Measurements from ENCODE around the gene FHOD3.

FHOD3 gene

GRCh38 chr18:36522509-36522908, 225.0 kb downstream of the FHOD3 start:
- DNase-seq (ENCODE audit: low read depth) = no peak

- no peak for DNase-seq (ENCODE audit: low read depth)
Observed at GRCh38 chr18:36525913-36526312, 228.4 kb downstream of the FHOD3 start.

DNA sequence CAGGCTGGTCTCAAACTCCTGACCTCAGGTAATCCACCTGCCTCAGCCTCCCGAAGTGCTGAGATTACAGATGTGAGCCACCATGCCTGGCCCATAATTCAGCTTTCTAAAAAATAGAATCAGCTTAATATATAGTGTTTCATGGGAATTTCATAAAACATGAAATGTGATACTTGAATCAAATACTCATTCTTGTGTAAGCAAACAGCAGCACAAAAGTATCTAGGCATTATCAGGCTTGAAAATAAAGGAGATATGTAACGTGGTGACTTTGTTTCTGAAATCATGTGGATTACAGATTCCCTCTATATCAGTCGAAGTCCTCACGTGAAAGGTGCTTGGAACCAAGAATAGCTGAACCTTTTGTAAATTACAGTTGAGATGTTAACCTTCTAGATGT, 229.1 kb downstream of the FHOD3 start:
- DNase-seq (ENCODE audit: low read depth) = no peak

GRCh38 chr18:36527051-36527450, 229.5 kb downstream of the FHOD3 start:
- DNase-seq (ENCODE audit: low read depth) = no peak

GRCh38 chr18:36527740-36528455, 230.4 kb downstream of the FHOD3 start:
- no peak for DNase-seq (ENCODE audit: low read depth)

DNA sequence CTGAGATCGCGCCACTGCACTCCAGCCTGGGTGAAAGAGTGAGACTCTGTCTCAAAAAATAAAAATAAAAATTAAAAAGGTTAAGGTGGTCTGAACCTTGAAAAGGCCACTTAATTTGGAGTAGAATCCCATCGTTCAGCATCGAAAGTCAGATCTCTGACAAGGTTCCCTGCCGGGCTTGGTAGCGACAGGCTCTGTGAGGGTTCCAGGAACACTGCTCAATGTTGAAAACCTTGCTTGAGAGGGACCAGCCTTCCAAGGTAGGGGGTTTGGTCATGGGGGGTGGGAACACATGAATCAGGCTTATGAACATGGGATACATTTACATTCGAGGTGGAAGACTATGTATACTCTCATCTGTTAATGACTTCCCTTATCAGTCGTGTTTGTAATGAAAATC, 232.2 kb downstream of the FHOD3 start:
- no peak for DNase-seq (ENCODE audit: low read depth)

GRCh38 chr18:36530676-36531405, 233.3 kb downstream of the FHOD3 start:
- DNase-seq (ENCODE audit: low read depth) = no peak

DNA sequence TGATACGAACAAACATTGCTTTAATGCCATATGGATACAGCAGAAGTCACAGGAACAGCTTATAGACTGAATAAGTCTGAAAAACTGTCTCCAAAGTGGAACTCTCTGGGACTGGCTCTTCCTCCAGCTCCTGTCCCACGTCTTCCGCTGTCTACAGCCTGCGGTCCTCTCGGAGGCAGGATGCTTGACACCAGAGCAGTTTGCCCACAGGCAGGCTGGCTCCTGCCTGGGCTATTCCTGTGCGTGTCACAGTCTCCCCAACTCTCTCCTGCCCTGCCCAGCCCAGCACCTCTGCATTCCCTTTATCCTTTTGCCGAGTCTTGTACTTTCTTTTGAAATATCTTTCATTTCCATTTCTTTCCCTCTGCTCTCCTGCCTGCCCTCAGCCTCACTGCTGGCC, 234.1 kb downstream of the FHOD3 start:
- no peak for DNase-seq (ENCODE audit: low read depth)

GRCh38 chr18:36532394-36532793, 234.9 kb downstream of the FHOD3 start:
- no peak for DNase-seq (ENCODE audit: low read depth)

DNA sequence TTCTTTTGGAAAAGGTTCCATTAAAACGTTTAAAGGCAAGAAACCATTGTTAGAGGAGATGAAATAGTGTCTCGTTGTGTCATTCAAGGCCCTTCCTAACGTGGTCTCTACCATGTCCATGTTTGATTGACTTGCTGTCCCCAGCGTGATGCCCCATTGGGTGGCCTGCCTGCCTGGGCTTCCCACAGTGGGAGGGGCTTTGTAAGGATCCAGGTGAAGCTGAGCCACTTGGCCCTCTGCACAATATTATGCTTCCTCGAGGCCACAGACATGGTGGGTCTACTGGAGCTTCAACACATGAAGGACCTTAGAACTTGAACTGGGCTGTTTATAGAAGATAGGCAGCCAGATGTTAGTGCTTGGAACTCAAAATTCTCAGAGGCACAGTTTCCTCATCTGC, 235.3 kb downstream of the FHOD3 start:
- DNase-seq (ENCODE audit: low read depth) = no peak

GRCh38 chr18:36533446-36534153, 236.1 kb downstream of the FHOD3 start:
- DNase-seq (ENCODE audit: low read depth) = no peak

DNA sequence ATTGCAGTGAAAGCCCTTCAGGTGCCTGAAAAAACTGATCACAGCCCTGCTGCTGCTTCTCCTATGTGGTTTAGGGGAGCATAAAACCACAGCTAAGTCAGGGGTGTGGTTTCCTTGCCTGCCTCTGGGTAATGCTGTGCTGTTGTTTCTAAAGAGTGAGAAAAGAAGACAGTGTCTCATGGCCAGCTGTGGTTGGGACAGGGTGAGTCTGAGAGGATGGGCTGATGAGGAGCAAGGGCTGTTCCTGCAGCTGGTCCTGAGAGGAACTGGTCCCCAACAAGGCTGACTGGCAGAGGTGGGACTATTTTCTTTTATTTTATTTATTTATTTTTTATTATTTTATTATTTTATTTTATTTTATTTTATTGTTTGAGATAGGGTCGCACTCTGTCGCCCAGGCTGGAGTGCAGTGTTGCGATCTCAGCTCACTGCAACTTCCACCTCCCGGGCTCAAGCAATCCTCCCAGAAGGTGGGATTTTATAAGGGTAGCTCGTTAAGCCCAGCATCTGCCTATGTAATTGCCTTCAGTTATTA, 236.7 kb downstream of the FHOD3 start:
- DNase-seq (ENCODE audit: low read depth) = no peak

- DNase-seq (ENCODE audit: low read depth) = no peak
Observed at GRCh38 chr18:36535202-36535935, 237.9 kb downstream of the FHOD3 start.

DNA sequence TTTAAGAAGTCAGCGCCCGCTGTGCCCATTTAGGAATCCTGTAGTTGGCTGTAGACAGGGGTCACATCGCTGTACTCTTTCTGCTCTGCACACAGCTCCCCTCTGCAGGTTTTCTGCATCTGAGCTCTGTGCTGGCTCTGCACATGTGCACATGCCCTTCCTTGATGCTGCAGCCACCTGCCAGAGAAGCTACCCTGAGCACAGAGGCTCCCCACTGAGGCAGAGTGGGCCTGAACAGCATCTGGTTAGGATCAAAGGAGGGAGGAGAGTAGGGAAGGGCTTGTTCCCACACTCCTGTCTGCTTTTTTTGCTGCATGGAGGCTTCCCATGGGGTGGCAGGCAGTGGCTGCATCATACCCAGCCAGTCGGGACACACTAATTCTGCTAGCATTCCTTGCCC, 238.9 kb downstream of the FHOD3 start:
- no peak for DNase-seq (ENCODE audit: low read depth)

DNA sequence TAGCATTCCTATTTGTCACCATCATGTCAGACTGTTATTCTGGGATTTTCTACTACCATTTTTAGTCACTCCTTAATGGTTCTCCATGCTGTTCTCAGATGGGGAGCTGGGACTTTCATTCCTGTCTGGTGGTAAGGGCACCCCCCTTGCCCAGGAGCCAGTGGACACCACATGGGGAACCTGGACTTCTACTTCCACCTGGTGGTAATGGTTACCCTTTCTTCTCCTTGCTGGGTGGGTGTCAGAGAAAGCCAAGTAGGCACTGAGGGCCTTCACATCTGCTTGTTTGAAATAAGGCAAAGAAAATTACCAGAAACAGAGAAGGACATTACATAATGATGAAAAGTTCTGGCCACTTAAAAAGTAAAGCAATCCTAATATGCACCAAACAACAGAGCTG, 239.8 kb downstream of the FHOD3 start:
- no peak for DNase-seq (ENCODE audit: low read depth)

DNA sequence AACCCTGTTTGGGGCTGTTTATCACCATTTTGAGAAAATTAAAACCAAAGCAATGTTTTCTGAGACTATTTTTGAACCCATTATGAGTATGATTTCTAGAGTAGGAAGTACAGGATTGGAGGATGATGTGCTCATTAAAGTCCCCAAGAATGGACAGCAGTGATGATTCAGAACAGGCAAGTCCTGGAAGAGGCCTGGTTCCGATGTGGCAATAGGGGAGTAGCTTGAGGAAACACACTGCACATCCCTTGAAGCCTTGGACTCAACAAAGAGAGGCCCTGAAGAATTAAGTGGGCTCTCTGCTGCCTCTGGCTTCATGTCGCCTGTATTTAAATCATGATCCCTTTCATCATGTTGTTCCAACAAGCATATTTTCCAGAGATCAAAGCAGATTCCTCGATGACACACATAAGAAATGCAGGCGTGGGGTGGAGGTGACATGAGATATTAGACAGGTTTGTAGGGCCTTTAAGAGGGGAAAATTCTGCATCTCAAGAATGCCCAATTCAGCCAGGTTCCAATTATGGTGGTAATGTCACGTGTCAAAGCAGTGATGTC, 242.2 kb downstream of the FHOD3 start:
- no peak for DNase-seq (ENCODE audit: low read depth)

DNA sequence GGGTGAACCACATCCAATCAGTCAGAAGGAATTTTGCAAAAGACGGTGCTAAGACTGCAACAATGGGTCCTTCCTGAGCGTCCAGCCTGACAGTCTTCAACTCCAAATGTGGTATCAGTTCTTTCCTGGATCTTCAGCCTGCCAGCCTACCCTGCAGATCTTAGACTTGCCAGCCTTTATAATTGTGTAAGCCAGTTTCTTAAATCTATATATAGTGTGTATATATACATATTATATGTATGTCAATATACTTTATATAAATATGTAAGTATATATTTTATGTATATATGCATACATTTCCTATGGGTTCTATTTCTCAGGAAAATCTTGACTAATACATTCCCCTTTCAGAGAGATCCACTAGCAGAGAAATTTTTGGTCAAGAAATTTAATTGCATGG, 245.5 kb downstream of the FHOD3 start:
- DNase-seq (ENCODE audit: low read depth) = no peak

GRCh38 chr18:36543991-36544725, 246.6 kb downstream of the FHOD3 start:
- DNase-seq (ENCODE audit: low read depth) = no peak

DNA sequence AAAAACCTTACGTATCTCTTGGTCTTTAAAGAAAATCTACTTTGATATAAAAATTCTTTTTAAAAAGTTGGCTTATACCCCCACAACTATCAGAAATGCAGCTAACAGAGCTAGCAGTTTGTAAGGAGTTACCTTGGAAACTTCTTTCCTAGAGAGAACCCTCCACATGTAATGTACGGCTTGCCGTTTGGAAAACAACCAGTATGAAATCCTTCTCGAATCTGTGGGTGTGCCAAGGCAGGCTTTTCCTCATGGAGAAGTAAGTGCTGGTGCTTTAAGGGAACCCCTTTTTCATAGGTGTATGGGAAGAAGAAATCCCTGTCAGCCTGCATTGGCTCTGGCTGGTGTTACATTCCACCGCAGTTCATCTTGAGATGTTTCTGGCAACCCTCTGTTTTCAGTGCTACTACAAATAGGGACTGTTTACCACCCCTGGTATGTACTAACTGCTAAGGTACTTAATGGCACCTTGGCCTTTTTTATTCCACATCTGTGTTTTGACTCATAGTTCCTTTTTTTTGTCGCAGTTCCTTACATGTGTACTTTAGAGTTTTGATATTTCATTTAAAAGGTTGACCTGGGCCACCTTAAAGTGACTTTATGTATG, 248.4 kb downstream of the FHOD3 start:
- no peak for DNase-seq (ENCODE audit: low read depth)

- no peak for DNase-seq (ENCODE audit: low read depth)
Observed at GRCh38 chr18:36546876-36547275, 249.4 kb downstream of the FHOD3 start.

DNA sequence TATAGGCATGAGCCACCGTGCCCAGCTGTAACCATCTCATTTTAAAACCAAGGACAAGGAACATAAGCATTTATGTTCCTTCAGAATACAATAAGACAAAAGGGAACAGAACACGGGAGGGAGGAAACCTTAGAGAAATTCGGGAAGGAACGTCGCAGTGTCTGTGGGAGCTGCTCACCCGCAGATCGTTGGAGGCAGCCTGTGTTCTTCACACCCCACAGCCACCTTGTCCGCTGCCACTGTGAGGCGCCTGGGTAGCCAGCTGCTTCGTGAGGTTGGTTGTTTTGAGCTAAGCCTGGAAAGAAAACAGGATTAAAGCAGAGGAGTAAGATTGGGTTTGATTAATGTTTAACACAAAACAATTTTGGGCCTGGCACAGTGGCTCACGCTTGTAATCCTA, 250.0 kb downstream of the FHOD3 start:
- DNase-seq (ENCODE audit: low read depth) = no peak
